GM12873 (cell line): ENCODE data around the gene ZNF625.

Source experiments
- CTCF ChIP-seq: IDR thresholded peaks from 2 replicates; pipeline ENCODE4 v1.5.1; 2012; ENCODE audit warnings: low read depth, mild to moderate bottlenecking, moderate library complexity, low read length, control low read depth; ENCODE audit not compliant: insufficient read depth; ENCODE audit errors: missing control alignments

ZNF625 gene

GRCh38 chr19:12156223-12157058 lies at the start of gene ZNF625:
Gene ZNF625, minus strand, starts transcription at chr19:12156734. Its CDS starts 176 bp downstream, at chr19:12156558.
- TF ChIP-seq CTCF, result no peak

DNA sequence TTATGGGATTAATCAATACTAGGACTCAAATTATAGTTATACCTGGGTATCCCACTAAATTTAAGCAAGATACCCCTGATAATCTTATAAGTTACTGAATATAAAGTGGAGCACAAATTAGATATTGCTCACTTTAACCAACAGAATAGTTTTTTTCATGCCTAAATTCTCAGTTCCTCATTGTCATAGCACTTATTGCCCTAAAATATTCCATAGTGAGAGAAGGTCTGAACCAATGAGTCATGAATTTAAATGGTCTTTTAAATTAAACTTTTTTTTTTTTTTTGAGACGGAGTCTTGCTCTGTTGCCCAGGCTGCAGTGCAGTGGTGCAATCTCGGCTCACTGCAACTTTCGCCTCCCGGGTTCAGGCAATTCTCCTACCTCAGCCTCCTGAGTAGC lies 48.8 kb upstream of the ZNF625 start:
- no peak for TF ChIP-seq CTCF

GRCh38 chr19:12202250-12202649 lies 45.7 kb upstream of the ZNF625 start:
- peak; percentile 43 for TF ChIP-seq CTCF

DNA sequence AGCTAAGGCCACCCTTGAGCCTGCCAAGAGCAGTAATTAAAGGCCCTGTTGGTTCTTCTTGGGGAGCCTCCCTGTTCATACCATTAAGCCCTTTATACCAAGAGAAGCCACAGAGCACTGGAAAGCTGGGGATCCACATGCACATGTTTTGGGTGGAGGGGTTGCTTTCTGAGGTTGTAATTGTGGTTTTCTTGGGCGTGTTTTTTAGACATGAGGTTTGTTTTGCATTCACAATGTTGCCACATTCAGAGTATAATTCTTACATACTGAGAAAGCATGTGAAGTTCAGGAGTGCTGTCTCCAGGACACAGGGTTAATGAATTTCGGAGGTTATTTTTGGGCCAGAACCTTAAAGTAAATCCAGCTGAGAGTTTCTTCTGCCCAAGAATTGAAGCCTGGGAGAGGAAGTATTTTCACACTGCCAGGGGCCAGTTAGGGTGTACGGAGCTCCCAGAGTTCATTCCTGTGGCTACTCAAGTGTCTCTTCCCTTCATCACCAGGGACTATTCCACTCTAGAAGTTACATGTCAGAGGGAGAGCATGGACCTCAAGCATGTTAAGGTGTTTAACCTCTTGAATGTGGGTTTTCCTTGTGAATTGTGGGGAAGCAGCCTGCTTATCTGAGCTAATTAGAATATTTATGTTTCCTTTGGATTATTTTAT lies 43.4 kb upstream of the ZNF625 start:
- TF ChIP-seq CTCF, result no peak

DNA sequence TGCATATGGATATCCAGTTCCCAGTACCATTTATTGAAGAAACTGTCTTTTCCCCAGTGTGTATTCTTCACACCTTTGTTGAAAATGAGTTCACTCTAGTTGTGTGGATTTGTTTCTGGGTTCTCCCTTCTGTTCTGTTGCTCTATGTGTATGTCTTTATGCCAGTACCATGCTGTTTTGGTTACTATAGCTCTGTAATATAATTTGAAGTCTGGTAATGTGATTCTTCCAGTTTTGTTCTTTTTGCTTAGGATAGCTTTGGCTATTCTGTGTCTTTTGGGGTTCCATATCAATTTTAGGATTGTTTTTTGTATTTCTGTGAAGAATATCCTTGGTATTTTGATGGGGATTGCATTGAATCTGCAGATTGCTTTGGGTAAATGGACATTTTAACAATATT lies 41.6 kb upstream of the ZNF625 start:
- no peak for TF ChIP-seq CTCF

GRCh38 chr19:12194827-12195731 lies 38.5 kb upstream of the ZNF625 start:
- TF ChIP-seq CTCF, result no peak
